Osteoblast (primary cell): Measurements from ENCODE around the gene THSD8. TPM values are rescaled to one million over a fixed set of nuclear protein-coding genes. Genes with fewer than 3 reads are reported as not detected.

Experiments
- DNase-seq: peaks from one replicate; pipeline ENCODE4 v3.0.0; 2011; ENCODE audit warnings: low spot score, mixed read lengths; ENCODE audit not compliant: insufficient read length; ENCODE audit errors: missing footprints
- H2AFZ ChIP-seq: 2 replicates; pipeline ENCODE4 v1.6.0; 2011; ENCODE audit warnings: mild to moderate bottlenecking, low read length
- H3K27ac ChIP-seq: 2 replicates; pipeline ENCODE4 v1.5.1; 2011; ENCODE audit warnings: mild to moderate bottlenecking, low read depth, low read length, moderate library complexity
- H3K27me3 ChIP-seq: 2 replicates; pipeline ENCODE4 v1.6.0; 2012; ENCODE audit warnings: mild to moderate bottlenecking, control low read depth, inconsistent platforms, low read length, moderate library complexity; ENCODE audit not compliant: insufficient read depth
- H3K36me3 ChIP-seq: 2 replicates; pipeline ENCODE4 v1.5.1; 2011; ENCODE audit warnings: mild to moderate bottlenecking, low read length, control low read depth, moderate library complexity; ENCODE audit not compliant: insufficient read depth
- H3K4me1 ChIP-seq: 2 replicates; pipeline ENCODE4 v1.5.1; 2011; ENCODE audit warnings: mild to moderate bottlenecking, low read length, control low read depth, moderate library complexity; ENCODE audit not compliant: insufficient read depth
- H3K4me2 ChIP-seq: 2 replicates; pipeline ENCODE4 v1.6.0; 2011; ENCODE audit warnings: mild to moderate bottlenecking, low read length; ENCODE audit not compliant: insufficient read depth
- H3K4me3 ChIP-seq: fragments of 200-600 bp; sonication (generic); 3 replicates; pipeline ENCODE4 v1.5.1; 2012; ENCODE audit warnings: mild to moderate bottlenecking, low read length, inconsistent platforms; ENCODE audit not compliant: insufficient read depth
- H3K79me2 ChIP-seq: 2 replicates; pipeline ENCODE4 v1.6.0; 2012; ENCODE audit warnings: mild to moderate bottlenecking, low read length, control low read depth, inconsistent platforms; ENCODE audit not compliant: insufficient read depth
- H3K9me3 ChIP-seq: 2 replicates; pipeline ENCODE4 v1.5.1; 2011; ENCODE audit warnings: low read depth, low read length, control low read depth
- H4K20me1 ChIP-seq: 2 replicates; pipeline ENCODE4 v1.6.0; 2012; ENCODE audit warnings: mild to moderate bottlenecking, low read length, control low read depth; ENCODE audit not compliant: insufficient read depth
- CTCF ChIP-seq: IDR thresholded peaks from 2 replicates; pipeline ENCODE4 v1.5.1; 2011; ENCODE audit warnings: mild to moderate bottlenecking, low read depth, low read length, moderate library complexity; ENCODE audit errors: extremely low read depth
- total RNA-seq: library from RNA; depleted of rRNA; stranded (reverse); fragments of >200 nt; gene quantifications from 2 replicates; pipeline ENCODE4 v1.2.3, GENCODE V29; 2012

Gene THSD8
- total RNA-seq, 1 donor, result not detected

GRCh38 chr19:12788042-12788681, 13.7 kb upstream of the THSD8 start:
- H3K4me2 ChIP-seq, result peak overlapping the region; percentile 88
- H3K27ac ChIP-seq, result peak overlapping the region; percentile 92
- H4K20me1 ChIP-seq, result peaks cover 12% of the 10 kb centered on the region
- H3K4me1 ChIP-seq, result peaks cover 31% of the 10 kb centered on the region
- H2AFZ ChIP-seq, result peak overlapping the region; percentile 28
- H3K9me3 ChIP-seq, result no peaks in the 10 kb centered on the region
- DNase-seq, result no peak
- TF ChIP-seq CTCF, result no peak
- peaks cover 19% of the 10 kb centered on the region for H3K79me2 ChIP-seq
- no peaks in the 10 kb centered on the region for H3K36me3 ChIP-seq
- no peaks in the 10 kb centered on the region for H3K27me3 ChIP-seq
- H3K4me3 ChIP-seq, result peak overlapping the region; percentile 98

GRCh38 chr19:12788682-12789097, 13.2 kb upstream of the THSD8 start:
- Histone ChIP-seq H3K27ac (peak overlapping the region; percentile 92), H3K4me1 (peaks cover 26% of the 10 kb centered on the region), H2AFZ (peak overlapping the region; percentile 28), H3K79me2 (peaks cover 21% of the 10 kb centered on the region), H3K4me3 (peak overlapping the region; percentile 98), H4K20me1 (peaks cover 12% of the 10 kb centered on the region), H3K9me3 (no peaks in the 10 kb centered on the region), H3K27me3 (no peaks in the 10 kb centered on the region), H3K36me3 (no peaks in the 10 kb centered on the region), H3K4me2 (peak overlapping the region; percentile 88)
- TF ChIP-seq CTCF, result no peak
- peak; percentile 95 for DNase-seq

GRCh38 chr19:12789098-12789903, 12.6 kb upstream of the THSD8 start:
- Histone ChIP-seq H4K20me1 (peaks cover 12% of the 10 kb centered on the region), H3K4me1 (peaks cover 28% of the 10 kb centered on the region), H3K4me2 (peak overlapping the region; percentile 88), H2AFZ (peak overlapping the region; percentile 18), H3K9me3 (no peaks in the 10 kb centered on the region), H3K4me3 (peak overlapping the region; percentile 98), H3K27ac (peak overlapping the region; percentile 92), H3K27me3 (no peaks in the 10 kb centered on the region), H3K79me2 (peaks cover 21% of the 10 kb centered on the region), H3K36me3 (no peaks in the 10 kb centered on the region)
- DNase-seq, result peak; percentile 89
- TF ChIP-seq CTCF, result no peak
